ENCODE results near the gene TBC1D24. TPM values are rescaled to one million over a fixed set of nuclear protein-coding genes. Genes with fewer than 3 reads are reported as not detected.
"Not testable (repeated sequence)": the region's sequence is repeated elsewhere in the genome, so short reads cannot be mapped to it uniquely, and the experiment has no call there.

TBC1D24 gene
- polyA plus RNA-seq, 3 donors = 6.6 to 11.6 (median 7.8) TPM

DNA sequence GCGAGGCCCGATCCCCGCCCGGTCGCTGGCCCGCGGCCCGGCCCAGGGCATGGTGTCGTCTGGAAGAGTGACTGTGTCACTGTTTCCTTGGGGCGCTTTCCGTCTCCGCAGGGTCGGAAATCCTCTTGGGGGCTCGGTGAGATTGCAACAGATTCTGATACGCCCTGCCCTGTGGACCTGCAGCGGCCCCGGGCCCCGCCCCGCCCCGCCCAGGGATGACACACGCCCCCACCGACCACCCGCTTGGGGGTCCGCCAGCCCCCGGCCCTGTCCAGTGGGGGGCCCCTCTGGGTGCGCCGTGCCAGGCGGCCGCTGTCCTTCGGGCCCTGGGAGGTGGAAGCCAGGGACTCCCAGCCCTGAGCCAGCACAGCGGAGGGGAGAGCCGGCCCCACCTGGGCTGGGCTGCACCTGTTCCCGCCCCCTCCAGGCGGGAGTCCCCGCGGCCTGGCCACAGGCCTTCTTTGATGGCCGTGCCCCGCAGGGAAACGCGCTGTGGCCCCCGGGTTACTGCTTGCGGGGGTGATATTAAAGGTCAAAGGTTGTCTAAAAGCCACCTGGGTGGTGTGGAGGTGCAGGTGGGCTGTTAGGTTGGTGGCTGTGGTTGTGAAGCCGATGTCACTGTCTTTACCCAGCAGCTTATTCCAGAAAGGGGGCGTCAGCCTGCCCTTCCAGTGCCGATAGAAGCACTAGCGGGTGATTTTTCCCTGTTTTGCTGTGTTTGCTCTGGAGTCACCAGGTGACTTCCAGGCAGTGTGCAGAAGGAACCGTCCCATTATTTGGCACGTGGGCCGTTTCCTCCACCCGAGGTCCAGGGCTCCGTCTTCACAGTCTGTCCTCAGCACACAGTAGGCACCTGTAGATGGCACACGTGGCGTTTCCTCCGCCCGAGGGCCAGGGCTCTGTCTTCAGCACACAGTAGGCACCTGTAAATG is 752 bp downstream of the TBC1D24 start:
- 5 to 14% (median 11%) methylated on average over 51 to 55 of the region's 55 CpGs for WGBS, 3 donors
- no peak overlapping the region for H3K27ac ChIP-seq (ENCODE audit: low read depth, low read length)

DNA sequence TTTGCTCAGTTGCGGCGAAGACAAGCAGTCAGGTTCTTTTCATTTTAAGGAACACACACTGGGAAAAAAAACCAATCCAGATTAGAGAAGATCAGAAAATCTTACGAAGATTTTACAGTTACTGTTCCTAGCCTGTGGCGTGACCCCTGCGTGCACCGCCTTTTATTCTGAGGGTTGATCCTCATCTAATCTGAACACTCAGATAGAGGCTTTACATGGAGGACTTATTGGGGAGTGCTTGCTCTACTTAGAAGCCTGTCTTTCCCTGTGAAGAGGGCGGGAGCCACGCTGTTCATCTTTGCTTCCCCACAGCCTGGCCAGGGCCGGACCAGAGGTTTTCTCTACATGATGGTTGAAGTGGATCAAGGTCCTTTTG is 1.4 kb downstream of the TBC1D24 start:
- 50 to 94% (median 91%) methylated on average over 9 of the region's 9 CpGs for WGBS, 3 donors
- H3K27ac ChIP-seq (ENCODE audit: low read depth, low read length) = no peak overlapping the region

DNA sequence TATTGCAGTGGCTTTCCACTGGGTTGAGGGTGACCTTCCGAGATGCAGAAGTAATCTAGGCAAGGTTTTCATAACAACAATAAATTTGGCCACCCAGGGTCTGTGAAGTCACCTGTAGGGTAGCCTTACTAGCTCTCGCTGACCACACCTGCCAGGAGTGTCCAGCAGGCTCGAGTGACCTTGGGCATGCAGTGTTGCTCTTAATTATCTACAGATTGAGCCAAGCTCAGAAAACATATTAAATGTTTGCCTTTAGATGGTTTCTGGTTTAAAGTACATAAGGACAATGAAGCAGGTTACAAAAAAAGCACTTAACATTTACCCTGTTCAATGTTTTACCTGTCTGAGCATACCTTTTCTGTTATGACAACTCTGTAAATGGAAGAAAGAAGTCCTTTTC is 1.8 kb downstream of the TBC1D24 start:
- WGBS, 3 donors = 19 to 85% (median 83%) methylated on average over 3 of the region's 3 CpGs
- no peak overlapping the region for H3K27ac ChIP-seq (ENCODE audit: low read depth, low read length)

DNA sequence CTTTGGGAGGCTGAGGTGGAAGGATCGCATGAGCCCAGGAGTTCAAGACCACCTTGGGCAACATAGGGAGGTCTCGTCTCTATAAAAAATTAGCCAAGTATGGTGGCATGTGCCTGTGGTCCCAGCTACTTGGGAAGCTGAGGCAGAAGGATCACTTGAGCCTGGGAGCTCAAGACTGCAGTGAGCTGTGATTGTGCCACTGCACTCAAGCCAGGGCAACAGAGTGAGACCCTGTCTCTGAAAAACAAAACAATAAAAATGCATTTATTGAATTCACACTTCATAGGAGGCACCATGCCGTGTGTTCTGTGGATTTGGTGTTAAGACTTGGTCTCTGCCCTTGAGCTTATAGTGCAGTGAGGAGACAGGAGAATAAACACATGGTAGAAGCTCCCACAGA is 2.4 kb downstream of the TBC1D24 start:
- H3K27ac ChIP-seq (ENCODE audit: low read depth, low read length) = no peak overlapping the region
- WGBS, 3 donors = 74 to 95% (median 95%) methylated on average over 3 of the region's 3 CpGs

DNA sequence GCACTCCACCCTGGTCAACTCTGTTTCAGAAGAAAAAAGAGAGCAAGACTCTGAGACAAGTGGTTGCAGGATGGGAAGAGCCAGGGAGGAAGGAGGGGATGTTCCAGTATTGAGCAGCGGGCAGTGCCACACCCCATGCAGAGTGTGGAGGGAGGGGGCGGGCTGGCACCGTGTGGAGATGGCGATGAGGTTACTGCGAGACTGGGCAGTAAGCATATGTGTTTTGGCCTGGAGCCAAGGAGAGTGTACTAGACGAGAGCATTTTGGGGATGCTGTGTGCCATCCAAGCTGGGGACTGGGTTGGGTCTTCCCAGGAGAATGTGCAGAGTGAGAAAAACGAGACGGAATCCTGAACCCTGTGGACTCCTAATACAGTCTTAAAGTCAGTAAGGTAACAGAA is 3.4 kb downstream of the TBC1D24 start:
- WGBS, 3 donors = 55 to 79% (median 75%) methylated on average over 8 of the region's 8 CpGs
- no peak overlapping the region for H3K27ac ChIP-seq (ENCODE audit: low read depth, low read length)

DNA sequence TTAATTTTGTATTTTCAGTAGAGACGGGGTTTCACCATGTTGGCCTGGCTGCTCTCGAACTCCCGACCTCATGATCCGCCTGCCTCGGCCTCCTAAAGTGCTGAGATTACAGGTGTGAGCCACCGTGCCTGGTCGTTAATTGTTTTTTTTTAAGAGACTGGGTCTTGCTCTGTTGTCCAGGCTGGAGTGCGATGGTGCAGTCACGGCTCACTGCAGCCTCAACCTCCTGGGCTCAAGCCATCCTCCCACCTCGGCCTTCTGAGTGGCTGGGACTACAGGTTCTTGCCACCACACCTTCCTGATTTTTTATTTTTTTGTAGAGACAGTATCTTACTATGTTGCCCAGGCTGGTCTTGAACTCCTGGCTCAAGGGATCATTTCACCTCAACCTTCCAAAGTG is 5.1 kb downstream of the TBC1D24 start:
- whole genome bisulfite sequencing, 3 donors = 91 to 95% (median 95%) methylated on average over 10 of the region's 10 CpGs
- H3K27ac ChIP-seq (ENCODE audit: low read depth, low read length) = not testable (repeated sequence)

DNA sequence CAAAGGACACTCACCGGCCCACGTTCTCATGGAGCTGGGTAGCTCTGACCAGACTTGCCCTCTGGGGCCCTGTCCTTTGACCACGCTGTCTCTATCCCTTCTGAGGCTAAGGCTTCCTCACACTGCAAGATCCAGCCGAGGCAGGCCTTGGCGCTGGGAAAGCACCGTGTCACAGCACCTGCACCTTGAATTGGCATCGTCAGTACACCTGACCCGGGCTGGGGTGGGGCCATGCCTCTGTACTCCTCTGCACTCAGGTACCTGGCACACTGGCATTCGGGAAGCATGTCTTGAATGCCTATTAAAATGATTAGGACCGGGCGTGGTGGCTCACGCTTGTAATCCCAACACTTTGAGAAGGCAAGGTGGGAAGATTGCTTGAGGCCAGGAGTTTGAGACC is 6.0 kb downstream of the TBC1D24 start:
- no peak overlapping the region for H3K27ac ChIP-seq (ENCODE audit: low read depth, low read length)

DNA sequence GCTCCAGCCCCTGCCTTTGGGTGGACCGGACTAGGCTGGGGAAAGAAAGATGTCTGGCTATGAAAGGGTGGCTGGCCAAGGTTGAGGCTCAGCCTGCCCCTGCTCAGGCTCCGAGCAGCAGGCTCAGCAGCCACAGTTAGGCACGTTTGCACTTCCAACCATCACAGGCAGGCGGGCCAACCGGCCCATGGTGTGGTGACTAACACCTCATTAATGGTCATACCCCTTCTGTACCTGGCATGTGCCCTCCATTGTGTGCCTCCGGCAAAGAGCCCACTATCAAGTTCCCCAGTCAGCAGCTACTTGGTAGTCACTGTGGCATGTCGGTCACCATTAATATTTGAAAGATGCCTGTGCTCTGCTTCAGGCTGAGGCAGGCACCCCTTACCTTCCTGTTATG is 6.7 kb downstream of the TBC1D24 start:
- 25 to 86% (median 76%) methylated on average over 7 of the region's 7 CpGs for WGBS, 3 donors
- H3K27ac ChIP-seq (ENCODE audit: low read depth, low read length) = no peak overlapping the region

More for the DNA sequence above, 6.0 kb downstream of the TBC1D24 start:
- 45 to 87% (median 80%) methylated on average over 12 of the region's 12 CpGs for WGBS, 3 donors

DNA sequence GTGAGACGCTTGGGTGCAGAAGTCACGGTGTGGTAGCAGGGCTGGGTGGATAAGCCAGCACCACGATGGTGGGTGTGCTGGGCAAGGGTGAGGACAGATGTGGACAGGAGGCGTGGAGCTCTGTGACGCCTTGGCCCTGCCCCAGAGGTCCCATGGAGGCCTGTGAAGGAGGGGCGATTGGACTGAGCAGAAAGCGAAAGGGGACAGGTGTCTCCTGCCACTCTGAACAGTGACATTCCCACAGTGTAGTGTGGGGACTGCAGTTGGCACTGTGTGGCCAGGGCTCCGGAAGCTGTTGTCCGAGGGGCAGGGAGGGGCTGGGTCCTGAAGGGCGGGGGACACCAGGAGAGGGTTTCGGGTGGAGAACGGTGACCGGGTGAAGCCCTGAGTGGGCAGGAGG is 7.3 kb downstream of the TBC1D24 start:
- 40 to 74% (median 72%) methylated on average over 13 of the region's 13 CpGs for WGBS, 3 donors

DNA sequence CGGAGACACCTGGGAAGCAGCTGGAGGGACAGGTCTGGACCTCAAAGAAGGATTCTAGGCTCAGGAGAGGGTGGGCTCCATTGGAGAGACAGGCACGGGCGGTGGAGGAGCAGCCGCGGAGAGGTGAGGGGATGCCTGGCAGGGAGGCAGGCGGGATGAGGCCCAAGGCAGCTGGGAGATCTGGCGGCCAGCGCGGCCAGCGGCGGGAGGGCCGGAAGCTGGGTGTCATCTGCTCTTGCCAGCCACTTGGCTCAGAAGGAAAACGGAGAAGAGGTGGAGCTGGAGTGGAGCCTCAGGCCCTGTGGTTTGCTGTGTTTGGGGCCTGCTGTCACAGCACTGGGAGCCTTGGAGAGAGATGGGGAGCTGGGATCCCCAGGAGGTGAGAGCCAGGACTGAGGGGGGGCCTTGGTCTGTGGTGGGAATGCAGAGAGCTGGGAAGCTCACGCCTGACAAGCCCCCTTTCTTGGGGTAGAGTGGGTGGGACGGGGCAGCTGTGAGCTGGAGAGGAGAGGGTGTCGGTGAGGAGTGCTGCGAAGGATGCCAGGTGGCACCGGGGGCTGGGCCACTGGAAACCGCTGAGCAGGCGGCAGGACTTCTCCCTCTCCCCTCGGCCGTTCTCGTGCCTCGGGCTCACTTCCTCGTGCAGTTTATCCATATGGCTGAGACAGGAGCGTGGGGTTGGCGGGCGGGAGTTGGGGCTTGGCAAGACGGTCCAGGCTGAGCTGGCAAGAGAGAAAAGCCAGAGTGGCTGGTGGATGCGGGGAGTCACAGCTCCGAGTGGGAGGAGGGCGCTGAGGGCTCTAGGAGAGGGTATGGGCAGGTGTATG is 8.0 kb downstream of the TBC1D24 start:
- WGBS, 3 donors = 34 to 50% (median 48%) methylated on average over 30 to 32 of the region's 32 CpGs
- no peak overlapping the region for H3K27ac ChIP-seq (ENCODE audit: low read depth, low read length)

More for the DNA sequence above, 7.3 kb downstream of the TBC1D24 start:
- H3K27ac ChIP-seq (ENCODE audit: low read depth, low read length) = no peak overlapping the region

DNA sequence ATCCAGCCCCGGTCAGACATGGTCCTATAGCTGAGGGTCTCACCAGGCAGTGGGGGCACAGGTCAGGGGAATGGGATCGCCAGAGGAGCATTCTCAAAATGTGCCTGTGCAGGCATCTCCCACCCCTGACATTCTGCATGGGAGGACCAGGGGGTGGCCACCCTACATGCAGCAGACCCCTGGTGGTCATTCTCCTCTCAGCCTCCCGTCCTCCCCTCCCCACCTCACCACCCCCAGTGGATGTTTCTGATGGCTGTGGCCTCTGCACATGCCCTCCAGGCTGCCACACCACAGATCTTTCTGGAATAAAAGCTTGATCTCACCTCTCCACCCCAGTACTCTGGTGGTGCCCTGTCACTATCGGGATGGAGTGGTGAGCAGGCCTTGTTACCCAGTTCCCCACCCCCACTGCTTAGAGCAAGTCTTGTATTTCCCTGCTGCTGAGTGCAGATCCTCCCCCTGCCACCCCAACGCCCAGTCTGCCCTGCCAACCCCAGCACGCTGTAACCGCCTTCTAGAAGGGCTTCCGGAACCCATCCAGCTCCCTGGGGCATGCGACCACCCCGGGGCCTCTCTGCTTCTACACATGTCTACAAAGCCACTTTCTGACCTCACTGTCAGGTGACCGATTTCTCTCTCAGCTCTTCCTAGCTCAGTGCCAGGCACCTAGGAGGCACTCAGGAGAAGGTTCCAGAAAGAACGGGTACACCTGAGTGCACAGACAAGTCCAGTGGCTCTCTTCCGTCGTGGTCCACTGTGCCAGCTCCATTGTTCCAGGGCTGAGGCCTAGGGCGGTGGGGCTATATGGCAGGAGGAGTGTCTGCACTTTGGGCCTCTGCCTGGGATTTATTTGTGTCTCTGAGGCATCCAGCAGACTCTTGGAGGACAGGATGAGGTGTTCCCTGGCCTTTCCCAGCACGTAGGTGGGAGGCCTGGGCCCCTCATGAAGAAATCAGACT is 9.3 kb downstream of the TBC1D24 start:
- 83 to 90% (median 86%) methylated on average over 16 of the region's 16 CpGs for WGBS, 3 donors
- no peak overlapping the region for H3K27ac ChIP-seq (ENCODE audit: low read depth, low read length)

DNA sequence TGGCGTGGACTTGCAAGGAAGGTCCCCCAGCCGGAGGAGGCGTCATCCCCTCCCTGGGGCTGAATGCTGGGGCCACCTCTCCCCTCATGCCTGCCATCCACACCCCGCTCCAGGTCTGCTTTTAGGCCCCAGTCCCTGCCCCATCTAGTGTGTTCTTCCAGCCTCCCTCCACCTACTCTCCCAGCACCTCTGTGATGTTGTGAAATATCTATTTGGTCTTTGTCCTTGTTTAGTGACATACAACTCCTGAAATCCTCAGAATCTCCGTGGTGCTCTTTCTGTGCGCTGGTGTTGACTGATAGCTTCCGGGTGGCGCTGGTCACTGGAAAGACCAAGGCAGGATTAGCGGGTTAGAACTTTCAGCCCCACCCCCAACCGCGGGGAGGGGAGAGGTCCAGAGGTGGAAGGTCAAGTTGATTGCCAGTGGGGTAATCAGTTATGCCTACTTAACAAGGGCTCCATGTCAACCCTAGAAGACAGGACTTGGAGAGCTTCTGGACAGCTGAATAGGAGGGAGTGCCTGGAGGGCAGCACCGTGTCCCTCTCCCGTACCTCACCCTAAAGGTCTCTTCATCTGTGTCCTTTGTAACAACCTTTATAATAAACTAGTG is 10.1 kb downstream of the TBC1D24 start:
- no peak overlapping the region for H3K27ac ChIP-seq (ENCODE audit: low read depth, low read length)
- 72 to 87% (median 85%) methylated on average over 12 to 13 of the region's 13 CpGs for WGBS, 3 donors

DNA sequence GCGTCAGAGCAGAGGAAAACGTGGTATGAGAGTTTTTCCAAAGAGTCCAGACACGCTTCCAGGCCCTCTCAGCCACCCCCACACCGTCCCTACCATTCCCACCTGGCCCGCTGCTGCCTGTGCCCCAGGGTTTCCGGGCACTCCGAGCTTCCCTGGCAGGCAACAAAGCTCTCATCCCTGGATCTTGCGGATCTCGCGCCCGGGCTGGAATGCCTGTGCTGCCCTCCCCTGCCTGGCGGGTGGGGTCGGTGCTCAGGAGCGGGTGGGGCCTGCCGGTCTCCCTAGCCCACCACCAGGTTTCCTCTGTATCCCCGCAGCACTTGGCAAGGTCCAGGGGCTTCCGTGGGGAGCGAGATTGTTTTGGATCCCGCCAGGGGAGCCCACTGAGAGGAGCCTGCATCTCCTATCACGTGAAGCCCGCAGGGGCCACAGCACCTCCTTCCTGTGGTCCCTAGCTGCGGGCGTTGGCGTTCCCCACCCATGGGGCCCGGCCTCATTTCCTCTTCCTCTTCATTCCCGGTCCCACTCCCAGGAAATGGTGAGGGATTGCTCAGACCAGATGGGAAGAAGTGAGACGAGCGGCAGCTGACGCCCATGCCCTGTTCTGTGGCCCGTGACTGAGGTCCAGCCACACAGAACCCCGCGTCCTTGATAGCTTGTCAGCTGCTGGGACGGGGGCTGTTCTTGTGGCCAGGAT is 11.0 kb downstream of the TBC1D24 start:
- whole genome bisulfite sequencing, 3 donors = 60 to 74% (median 66%) methylated on average over 32 to 33 of the region's 33 CpGs
- no peak overlapping the region for H3K27ac ChIP-seq (ENCODE audit: low read depth, low read length)

DNA sequence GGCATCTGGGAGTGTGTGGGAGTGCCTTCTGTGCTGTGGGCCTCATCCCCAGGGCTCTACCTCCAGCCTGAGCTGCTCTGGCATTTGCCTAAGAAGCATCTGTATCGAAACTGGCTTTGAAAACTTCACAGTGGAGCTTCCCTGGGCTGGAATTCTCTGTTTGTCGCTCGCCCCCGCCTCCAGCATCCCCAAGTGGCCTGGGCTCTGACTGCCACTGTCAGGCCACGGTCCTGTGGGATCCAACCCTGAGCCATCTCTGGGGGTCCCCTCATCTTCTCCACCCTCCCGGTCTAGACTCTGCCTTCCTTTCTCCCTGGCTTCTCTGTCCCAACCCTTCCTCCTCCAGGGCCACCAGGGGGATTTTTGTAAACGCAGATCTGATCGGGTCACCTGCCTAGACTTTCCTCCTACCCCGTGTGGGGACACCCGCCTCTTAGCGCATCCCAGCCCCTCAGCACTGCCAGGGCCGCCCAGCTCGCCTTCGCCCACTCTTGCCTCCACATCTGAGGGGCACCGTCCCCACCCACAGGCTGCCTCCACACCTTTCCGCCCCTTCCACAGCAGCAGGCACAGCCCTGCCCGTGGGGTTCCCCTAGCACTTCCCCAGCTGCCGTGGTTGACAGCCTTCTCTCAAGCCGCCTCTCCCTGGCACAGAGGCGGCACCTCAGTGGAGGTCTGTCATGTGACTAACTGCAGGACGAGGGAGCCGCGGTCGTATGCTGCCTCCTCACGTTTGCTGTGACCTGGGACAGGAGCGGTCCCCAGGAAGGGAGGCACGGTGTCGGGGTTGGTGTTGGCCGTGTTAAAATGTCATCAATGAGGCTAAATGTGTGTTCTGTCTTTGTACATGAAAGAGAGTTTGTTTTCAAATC is 12.0 kb downstream of the TBC1D24 start:
- WGBS, 3 donors = 55 to 61% (median 55%) methylated on average over 29 of the region's 29 CpGs
- no peak overlapping the region for H3K27ac ChIP-seq (ENCODE audit: low read depth, low read length)

DNA sequence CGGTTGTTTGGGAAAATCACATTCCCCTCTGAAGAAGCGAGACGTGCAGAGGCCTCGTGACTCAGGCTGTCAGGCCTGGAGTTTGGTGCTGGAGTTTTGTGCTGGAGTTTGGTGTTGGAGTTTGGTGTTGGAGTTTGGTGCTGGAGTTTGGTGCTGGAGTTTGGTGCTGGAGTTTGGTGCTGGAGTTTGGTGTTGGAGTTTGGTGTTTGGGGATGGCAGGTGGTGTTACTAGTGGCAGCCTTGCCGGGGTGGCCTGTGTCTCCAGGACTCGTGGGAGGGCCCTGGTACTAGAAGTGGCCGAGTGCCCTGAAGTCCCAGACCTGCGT is 12.6 kb downstream of the TBC1D24 start:
- no peak overlapping the region for H3K27ac ChIP-seq (ENCODE audit: low read depth, low read length)
- WGBS, 3 donors = 59 to 72% (median 67%) methylated on average over 8 of the region's 8 CpGs

DNA sequence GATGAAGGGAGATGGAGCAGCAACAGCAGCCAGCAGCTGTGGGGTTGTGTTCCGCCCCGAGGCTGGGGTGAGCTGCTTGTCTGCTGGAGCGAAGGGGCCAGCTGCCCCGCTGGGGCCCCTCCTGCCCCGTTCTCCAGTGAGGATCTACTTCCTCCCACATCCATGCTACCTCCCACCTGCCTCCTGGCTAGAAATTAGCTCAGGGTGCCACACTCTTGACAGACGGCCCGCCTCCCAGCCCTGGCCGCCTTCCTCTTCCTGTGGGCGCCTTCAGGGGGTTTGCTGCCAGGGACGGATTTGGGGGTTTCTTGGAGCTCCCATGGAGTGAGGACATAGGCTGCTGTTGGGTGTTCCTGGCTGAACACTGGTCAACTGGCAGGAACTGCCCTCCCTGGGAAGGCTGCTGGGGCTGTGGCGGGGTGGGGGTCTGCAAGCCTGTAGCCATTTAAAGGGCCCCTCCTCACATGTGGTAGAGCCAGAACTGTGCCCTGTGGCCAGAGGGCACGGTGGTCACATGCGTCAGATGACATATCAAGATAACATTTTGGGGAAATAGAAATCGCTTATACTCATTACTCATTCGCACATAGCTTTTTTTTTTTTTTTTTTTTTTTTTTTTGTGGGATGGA is 13.1 kb downstream of the TBC1D24 start:
- H3K27ac ChIP-seq (ENCODE audit: low read depth, low read length) = no peak overlapping the region
- 46 to 70% (median 66%) methylated on average over 13 to 15 of the region's 15 CpGs for WGBS, 3 donors

Data from adipose tissue (tissue), 3 donors.